WI38 (cell line): ENCODE results near the gene SS18L1.

Experiments used
- H3K4me3 ChIP-seq: 2 replicates; pipeline ENCODE4 v1.5.1; 2011; ENCODE audit warnings: low read depth, mild to moderate bottlenecking, control low read depth, low read length
- CTCF ChIP-seq: IDR thresholded peaks from 2 replicates; pipeline ENCODE4 v1.5.1; 2012; ENCODE audit warnings: low read depth, mild to moderate bottlenecking, control low read depth, low read length

SS18L1 gene

GRCh38 chr20:62228982-62229545, 85.5 kb downstream of the SS18L1 start:
- no peak overlapping the region for H3K4me3 ChIP-seq
- no peak for TF ChIP-seq CTCF

DNA sequence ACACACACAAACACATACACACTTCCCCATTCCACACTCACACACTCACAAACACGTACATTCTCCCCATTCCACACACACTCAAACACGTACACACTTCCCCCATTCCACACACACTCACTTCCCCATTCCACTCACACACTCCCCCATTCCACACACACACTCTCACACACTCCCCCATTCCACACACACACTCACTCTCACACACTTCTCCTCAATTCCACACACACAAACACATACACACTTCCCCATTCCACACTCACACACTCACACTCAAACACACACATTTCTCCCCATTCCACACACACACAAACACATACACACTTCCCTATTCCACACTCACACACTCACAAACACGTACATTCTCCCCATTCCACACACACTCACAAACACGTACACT, 86.1 kb downstream of the SS18L1 start:
- no peak overlapping the region for H3K4me3 ChIP-seq
- no peak for TF ChIP-seq CTCF

DNA sequence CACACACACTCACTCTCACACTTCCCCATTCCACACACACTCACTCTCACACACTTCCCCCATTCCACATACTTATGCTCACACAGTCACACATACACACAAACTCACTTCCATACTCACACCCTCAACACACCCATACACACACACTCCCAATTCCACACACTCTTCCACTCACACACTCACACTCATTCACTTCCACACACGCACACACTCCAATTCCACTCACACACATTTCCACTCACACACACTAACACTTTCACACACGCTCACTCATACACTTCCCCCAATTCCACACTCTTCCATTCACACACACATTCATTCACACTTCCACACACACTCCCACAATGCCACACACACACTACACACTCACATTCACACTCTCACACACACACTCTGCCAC, 86.7 kb downstream of the SS18L1 start:
- TF ChIP-seq CTCF, result no peak
- no peak overlapping the region for H3K4me3 ChIP-seq

GRCh38 chr20:62230696-62231095, 87.1 kb downstream of the SS18L1 start:
- no peak overlapping the region for H3K4me3 ChIP-seq
- no peak for TF ChIP-seq CTCF

DNA sequence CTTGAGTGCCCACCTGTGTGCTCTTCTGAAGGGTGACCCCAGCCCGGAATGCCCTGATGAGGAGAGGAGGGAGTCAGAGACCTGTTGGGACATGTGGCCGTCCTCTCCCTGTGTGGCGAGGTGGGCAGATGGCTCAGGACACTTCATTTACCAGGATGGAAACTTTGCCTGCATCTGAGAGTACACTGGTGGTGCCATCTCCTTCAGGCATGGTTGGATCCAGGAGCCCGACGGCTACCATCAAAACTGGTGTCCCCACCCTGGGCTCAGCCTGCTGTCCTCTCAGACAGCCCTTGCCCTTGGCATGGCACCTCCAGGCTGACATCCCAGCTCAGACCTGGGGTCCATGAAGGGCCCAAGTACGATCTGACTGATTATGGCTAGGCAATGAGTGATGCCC, 87.7 kb downstream of the SS18L1 start:
- no peak overlapping the region for H3K4me3 ChIP-seq
- no peak for TF ChIP-seq CTCF
